GM21576 (cell line): ENCODE data around the gene TOM1.

Source experiments
- ATAC-seq: cut with Tn5 transposase; IDR thresholded peaks from one replicate; pipeline ENCODE4 v1.9.1; 2021; ENCODE audit warnings: mild to moderate bottlenecking, moderate library complexity; ENCODE audit not compliant: unreplicated experiment

Gene TOM1

DNA sequence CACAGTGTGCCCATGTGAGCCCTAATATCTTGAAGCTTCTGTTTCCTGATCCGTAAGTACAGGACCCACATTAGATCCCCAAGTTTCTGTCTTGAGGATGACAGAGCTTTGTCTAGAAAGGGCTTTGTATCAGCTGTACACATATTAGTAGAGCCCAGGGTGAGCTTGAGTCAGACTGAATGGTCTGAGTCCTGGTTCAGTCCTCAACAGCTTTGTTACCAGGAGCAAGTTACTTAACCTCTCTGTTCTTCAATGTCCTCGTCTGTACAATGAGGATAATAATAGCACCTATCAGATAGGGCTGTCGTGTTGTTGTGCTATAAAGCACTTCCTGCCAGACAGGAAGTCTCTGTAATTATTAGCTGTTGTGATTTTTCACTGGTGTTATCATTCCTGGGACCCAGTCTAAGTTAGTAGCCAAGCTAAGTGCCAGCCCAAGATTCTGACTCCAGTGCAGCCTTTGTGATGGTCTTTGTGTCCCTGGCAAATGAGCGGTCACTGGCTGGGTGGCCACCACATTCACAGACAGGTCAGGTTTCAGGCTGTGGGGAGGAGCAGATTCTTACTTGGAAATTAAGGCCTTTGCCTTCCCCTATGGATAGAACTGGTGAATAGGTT lies 6.8 kb downstream of the TOM1 start:
- ATAC-seq, result no peak

DNA sequence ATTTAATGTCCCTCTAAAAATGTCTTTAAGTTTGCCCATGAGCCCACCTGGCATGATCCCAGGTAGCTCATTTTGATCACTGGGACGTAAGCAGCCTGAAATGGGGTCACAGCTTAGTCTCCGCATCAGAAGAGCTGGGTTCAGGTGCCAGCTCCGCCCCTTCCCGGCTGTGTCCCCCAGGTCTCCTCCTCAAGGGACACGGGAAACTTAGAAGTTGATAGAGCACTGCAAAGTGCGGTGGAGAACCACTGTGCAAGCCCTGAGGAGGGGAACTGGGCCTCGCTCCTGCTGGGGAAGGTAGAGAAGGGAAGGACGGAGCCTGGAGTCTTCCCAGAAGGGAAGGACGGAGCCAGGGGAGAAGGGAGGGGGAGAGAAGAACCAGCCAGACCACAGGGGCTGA lies 7.7 kb downstream of the TOM1 start:
- ATAC-seq, result no peak

DNA sequence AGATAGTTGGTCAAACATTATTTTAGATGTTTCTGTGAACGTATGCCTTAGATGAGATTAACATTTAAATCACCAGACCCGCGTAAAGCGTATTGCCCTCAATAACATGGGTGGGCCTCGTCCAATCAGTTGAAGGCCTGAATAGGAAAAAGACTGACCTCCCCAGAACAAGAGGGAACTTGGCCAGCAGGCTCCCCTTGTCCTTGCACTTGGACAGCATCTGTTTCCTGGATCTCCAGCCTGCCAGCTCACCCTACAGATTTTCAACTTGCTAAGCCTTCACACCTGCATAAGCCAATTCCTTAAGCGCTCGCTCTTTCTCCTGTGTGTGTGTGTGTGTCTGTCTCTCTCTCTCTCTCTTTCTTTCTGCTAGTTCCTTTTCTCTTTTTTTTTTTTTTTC lies 8.2 kb downstream of the TOM1 start:
- ATAC-seq, result no peak

DNA sequence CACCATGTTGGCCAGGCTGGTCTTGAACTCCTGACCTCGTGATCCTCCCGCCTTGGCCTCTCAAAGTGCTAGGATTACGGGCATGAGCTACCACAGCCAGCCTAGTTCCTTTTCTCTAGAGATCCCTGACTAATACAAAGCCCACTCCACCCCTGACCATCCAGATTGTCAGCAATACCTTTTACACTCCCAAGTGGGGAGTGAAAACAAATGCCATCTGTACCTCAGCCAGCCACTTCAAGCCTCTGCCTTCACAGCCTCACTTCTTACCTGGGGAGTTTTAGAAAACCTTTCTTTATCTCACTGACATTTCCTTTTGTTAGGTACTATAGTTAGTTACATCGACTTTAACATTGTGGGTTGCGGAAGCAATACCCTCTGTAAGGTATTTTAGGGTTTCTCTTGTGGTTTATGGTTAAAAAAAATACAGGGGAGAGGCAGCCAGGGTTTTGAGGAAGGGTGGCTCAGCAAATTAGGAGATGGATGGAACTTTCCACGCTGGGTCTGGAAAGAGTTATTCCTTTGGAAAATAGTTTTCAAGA lies 8.9 kb downstream of the TOM1 start:
- ATAC-seq, result peak; percentile 46

DNA sequence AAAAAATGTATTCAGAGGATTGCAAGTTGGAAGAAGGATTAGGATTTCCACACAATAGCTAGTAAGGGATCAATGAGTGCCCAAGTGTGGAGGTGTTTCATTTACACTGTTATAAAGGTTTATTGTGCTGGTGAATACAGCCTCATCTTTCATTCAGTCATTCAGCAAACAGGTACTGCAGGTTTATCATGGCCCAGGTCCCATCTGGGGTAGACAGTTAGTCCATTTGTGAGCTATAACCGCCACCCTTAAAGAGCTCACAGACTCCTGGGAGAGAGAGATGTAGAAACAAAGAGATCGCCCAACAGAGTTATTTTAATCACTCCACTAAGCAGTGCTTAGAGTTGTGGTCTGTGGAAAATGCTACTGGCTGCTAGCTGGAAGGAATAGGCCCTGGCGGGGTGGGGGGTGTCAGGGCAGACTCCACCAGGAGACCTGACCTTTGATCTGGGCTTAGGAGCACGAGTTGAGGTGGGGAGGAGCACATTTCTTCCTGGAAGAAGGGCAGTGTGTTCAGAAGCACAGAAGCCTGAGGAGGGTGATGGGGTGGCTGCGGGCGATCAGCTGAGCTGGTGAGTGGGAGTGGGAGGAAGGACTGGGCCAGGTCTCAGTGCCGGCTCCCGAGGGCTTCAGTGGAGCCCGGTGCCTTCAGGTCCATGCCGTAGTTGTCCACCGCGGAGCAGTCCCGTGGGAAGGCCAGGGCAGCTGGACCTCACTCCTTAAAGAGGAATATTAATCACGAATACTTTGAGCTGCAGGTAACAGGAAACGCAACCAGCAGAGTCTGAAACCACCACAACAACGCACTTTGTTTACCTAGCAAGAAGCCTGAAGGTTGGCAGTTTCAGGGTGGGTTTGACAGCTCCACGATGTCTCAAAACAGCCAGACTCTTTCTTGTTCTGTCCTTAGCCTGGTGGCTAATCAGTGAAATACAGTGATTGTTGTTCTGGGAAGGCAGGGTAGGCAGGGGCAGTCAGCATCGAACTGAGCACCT lies 11.2 kb downstream of the TOM1 start:
- ATAC-seq, result no peak

DNA sequence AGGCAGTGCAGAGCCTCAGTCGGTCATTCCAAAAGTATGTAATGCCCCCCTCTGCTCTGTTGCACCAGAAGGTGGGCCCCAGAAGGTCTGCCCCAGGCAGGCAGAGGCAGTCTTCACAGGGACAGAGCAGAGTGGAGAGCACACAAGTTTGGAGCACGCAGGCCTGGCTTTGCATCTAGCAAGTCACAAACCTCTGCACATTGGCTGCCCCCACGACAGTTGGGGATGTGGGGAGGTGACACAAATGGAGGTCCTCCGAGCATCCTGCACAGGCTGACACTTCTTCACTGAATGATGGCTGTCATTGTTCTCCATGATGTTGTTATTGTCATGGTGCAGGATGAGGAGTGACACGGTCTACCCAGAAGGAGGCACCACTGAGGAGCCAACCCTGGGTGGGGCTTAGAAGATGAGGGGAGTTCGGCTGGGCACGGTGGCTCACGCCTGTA lies 11.9 kb downstream of the TOM1 start:
- ATAC-seq, result no peak

DNA sequence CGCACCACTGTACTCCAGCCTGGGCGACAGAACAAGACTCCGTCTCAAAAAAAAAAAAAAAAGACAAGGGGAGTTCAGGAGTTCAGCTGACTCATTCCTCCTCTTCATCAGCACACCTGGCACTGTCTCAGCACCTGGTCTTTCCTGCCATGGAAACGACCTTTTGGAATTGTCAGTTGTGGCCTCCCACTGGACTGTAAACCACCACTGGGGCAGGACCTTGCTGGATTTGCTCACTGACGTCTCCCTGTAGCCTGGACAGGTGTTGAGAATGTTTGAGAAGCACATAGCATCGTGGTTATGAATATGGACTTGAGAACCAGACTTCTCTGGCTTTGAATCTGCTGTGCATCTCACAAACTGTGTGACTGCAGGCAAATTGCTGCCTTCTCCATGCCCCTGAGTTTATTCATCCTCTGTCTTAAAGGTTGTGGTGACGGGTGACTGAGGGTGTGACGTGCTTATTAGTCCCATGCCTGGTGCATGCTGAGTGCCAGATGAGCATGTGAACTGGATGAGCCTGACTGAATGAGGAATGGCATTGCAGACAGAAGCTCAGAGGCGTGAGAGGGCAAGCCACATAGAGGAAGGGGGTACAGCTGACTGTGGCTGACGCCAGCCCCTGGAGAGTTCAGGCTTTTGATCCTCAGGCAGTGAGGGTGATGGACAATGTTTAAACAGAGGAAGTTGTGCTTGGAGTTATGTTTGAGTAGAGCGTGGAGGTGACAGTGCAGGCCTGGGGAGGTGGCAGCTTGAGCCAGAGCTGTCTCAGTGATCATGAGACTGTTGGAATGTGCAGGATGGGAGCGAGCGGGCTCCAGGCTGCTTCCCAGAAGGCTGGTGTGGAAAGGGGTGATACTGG lies 12.7 kb downstream of the TOM1 start:
- no peak for ATAC-seq

DNA sequence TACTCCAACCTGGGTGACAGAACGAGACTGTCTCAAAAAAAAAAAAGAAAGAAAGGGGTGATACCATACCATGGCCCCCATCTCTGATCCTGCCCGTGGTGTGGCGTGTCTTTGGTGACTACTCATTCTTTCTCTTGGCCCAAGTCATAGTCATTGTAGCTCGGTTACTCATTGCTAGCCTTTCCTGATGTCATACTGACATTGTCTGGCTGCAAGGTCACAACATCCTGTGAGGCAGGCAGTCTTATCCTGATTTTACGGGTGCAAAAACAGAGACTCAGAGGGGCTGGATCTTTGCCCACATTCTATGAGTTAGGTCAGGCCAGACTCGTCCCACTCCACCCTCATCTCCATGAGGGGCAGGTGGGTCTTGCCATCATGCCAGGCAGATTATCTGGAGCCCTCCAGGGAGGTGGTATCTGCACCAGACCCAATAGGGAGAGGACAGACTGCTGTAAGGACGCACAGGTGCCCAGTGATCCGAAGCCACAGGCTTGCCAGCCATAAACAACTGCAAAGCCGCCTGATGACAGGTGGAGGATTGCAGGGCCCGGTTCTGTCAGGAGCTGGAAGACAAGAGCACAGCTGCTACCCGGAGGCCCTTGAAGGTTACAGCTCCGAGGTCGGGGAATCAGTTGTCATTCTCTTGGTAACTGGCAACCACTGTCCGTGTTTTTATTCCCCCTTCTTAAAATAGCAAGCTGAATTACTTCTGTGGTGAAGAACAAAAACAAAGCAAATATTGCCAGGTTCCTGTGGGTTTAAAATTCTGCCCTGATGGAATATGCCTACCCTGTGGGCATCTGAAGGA lies 13.8 kb downstream of the TOM1 start:
- ATAC-seq, result no peak

DNA sequence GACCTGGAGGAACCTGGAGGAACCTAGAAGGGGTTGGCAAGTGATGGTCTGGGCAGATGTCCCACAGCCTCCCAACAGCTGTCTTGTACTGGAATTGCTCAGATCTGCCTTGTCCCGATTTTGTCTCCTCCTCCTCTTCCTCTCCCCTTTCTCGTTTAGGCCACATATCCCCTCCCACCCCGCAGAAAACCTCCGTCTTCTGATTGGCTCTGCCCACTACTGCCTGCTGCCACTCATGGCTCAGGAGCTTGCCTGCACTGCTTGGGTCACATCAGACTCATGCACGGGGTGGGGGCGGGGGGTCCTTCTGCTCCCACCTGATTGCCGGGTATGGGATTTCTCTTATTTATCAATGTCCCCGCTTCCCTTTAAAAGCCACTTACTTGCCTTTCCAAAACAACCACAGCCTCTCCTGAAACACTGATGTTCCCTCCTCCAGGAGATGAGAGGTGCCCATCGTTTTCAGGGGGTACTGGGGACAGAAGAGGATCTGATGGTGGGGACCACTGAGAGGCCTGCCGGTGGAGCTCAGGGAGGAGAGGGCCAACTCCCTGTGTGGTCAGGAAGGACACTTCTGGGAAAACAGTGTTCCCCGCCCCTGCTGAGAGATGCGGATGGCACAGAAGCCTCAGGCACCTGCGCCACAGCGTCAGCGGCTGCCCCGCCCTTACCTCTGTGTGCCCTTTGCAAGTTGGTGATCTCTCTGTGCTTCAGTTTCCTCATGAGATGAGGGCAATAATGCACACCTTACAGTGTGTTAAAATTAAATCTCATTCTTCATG lies 14.7 kb downstream of the TOM1 start:
- ATAC-seq, result no peak

DNA sequence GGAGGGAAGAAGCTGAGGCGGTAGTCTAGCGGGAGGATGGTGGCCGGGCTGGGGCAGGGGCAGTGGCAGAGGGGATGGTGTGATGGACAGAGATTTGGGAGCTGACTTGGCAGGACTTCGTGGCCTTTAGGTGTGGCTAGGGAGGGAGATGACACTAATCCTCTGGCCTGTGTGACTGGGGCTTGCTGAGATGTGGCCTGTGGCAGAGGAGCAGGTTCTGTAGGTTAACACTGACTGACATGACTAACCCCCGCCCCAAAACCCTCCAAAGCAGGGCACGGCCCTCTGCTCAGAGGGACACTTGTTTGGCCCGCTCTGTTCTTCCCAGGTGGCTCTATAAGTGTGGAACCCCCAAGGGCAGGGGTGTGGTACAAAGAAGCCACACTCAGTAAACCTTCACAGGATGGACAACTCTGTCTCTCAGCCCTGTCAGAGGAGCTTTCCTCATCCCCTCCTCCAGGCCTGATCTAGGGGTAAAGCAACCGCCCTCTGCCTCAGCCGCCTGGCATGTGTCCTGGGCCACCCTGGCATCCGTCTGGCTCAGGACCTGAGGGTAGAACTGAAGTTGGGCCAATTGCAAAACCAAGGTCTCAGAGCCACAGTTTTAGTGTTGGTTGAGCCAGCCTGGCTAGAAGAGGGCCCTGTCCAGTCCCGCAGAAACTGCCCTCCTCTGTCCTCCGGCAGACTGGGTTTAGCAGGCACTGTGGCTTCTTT lies 15.6 kb downstream of the TOM1 start:
- no peak for ATAC-seq

DNA sequence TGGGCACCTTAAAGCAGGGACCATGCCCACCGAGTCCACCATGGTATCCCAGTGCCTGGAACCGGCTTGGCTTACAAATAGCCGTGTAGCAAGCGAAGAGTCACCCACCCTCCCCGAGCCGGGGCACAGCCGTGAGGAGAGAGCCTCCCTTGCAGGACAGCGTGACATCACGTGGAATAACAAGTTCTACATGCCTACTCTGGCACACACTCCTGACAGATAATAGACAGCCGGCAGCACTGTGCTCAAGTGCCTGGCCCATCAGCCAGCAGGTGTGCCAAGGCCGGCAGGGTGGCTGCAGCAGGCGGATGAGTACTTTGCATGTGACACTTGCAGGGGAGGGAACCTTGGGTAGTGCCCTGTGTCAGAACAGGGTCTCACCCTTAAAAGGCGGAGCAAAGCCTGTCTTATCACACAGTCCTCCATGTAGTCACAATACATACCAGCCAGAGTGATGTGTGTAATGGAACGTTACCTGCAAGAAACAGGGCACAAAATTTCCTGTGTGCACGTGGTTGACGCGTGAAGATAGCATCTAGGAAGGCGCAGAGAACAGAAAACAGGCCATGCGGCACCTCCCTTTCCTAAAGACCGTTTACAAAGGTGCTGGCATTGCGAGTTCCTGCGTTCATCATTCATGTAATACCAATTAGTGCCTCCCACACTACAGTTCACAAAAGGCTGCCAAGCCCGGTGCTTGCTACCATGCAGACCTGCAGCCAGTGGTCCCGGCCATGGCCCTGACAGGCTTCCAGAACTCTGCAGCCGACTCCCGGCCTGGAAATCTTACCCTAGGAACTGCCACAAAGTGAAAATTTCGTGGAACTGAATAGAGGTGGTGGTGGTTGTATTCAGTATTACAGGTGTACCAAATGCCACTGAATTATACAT lies 16.4 kb downstream of the TOM1 start:
- ATAC-seq, result no peak

DNA sequence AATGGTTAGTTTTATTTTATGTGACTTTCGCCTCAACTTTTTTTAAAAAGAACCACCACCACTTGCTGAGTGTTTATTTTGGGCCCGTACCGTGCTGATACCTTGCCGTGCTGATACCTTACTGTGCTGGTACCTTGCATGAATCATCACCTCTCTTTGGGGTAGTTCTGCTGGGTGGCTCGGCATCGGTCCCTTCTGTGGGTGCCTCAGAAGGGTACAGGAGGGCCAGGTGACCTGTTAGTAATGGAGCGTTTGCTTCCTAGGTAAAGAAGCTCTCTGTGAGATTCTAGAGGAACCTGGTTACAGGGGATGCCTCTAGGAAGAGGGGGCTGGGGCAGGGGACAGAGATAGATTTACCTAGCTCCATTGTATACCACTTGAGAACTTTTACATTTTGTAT lies 17.1 kb downstream of the TOM1 start:
- ATAC-seq, result no peak

DNA sequence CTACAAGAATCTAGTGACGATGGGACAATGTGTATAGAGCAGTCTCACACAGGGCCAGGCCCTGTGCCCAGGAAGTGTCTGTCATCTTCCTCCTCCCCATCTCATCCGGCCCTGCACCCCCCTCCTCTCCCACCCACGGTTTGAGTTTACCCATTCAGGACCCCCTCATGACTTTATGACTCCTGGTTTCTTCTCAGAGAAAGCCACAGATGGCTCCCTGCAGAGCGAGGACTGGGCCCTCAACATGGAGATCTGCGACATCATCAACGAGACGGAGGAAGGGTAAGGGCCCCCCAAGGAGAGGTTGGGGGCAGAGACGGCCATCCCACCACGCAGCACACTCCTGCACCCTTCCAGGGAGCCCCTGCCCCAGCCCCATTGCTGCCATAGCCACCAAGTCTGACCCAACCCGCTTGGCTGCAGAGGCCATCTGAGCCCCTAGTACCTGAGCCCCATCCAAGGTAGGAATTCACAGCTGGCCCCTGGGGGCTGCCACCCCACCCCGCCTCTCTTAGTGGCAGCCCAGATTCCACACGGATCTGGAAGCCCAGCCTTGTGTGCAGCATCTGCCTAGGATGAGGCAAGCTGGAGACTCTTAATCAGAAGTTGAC lies 18.1 kb downstream of the TOM1 start:
- no peak for ATAC-seq

DNA sequence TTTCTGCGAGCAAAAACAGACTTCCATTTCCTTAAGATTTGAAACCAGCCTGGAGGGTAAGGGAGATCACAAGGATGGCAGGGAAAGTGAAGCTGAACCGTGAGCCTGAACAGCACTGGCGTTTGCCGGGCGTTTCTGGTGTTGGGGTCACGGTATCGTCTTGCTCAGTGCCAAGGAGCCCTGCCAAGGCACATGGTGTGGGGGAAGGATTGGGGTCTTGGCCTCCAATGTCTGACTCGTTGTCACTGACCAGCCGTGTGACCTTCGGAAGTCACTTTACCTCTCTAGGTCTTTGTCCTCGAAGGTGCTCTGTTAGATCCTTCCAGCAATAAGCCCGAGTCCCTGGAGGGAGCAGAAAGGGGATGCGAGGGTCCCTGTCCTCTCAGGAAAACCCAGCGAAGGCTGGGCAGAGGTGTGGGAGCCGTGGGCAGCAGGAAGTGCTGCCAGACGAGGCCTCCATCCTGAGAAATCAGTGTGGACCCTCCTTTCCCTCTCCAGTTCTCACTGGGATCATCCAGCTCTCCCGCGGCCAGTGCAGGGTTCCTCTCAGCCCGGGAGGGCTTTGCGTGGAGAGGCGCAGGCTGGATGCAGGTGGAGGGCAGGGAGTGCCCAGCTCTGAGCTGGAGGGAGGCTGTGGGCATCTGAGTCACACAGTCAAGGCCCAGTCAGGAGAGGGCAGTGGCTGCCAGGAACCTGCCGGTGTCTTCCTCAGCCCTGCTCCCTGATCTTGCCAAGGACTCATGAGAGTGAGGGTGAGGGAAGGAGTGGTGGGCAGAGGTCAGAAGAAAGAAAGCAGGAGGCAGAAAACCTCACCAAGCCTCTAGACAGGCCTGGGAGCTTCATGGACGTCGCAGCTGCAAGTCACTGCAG lies 18.9 kb downstream of the TOM1 start:
- no peak for ATAC-seq

DNA sequence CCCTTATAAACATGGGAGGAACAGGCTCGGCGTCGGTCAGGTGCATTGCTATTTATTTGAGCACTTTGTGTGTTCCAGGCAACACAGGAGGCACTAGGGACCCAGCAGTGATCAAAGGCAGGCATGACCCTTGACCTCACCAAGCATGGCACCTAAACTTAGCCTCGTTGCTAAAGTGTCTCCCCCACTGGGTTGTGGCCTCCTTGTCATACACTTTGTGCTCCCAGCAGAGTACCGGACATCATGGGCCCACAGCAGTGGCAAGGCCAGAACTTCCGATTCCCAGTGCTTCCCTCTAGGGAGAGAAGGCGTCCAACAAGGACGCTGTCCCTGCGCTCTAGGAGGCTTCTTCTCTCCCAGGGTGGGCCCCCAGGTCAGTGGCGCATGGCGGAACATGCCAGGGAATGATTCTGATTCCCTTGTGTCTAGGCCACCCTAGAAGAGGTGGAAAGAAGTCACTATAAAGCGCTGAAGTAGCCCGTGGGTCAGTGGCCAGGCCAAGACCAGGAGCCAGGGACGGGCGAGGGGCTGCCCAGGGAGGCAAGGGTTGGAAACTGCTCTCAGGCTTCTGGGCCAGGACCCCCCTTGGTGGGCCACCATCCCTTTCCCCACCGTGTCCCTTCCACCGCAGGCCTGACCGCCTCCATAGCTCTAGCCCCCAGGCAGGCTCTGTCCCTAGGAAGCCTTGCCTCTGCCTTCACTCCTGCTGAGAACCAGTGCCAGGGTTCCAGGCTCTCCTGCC lies 19.7 kb downstream of the TOM1 start:
- no peak for ATAC-seq

DNA sequence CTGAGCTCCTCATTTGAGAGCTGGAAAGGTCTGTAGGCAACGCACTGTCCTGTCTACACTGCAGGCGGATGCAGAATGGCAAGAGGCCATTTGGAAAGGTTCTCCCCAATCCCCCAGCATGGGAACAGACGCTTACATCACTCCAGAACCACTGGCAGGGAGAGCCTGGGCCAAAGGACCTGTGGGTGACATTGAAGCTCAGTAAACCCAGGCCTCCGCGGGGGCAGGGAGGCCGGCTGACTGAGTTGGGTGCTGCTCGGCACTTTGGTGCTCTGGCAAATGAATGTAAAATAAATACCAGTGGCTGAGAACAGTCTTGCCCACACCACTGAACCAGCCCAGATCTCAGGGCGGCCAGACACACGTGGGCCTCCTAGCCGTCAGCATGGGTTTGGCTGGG lies 22.4 kb downstream of the TOM1 start:
- ATAC-seq, result no peak
